Stimulated activated CD8-positive, alpha-beta memory T cell treated with anti-CD3 and anti-CD28 coated beads, Interleukin-7, amount 100 ng/mL, for 4 hours (primary cell): ENCODE results near the gene TCP10L.
"Not testable (repeated sequence)": the region's sequence is repeated elsewhere in the genome, so short reads cannot be mapped to it uniquely, and the experiment has no call there.

Experiments
- DNase-seq, 2 donors: peaks; one replicate each; pipeline ENCODE4 v3.0.0-alpha.2; 2020; ENCODE audit warnings: low read depth in 2 of 2

TCP10L gene

GRCh38 chr21:32585042-32585710 lies at the start of gene TCP10L:
Gene TCP10L, minus strand, starts transcription at chr21:32585523. Its CDS starts 1,219 bp downstream, at chr21:32584304.
- no peak for DNase-seq

- no peak for DNase-seq
Observed at GRCh38 chr21:32626621-32627196, 41.4 kb upstream of the TCP10L start.

- not testable (repeated sequence) for DNase-seq
Observed at GRCh38 chr21:32618218-32618617, 32.9 kb upstream of the TCP10L start.

- DNase-seq: no peak
Observed at GRCh38 chr21:32613436-32614043, 28.2 kb upstream of the TCP10L start.

GRCh38 chr21:32612999-32613337 lies 27.6 kb upstream of the TCP10L start:
- DNase-seq: no peak

- DNase-seq: peak; percentile 74 to 80
Observed at GRCh38 chr21:32612075-32612998, 27.0 kb upstream of the TCP10L start, which contains the start of gene CFAP298. Gene CFAP298, minus strand, starts transcription at chr21:32612377. Its CDS starts 134 bp downstream, at chr21:32612243.

GRCh38 chr21:32611471-32611997 lies 26.2 kb upstream of the TCP10L start:
- DNase-seq: peak; percentile 10 to 17

- DNase-seq: not testable (repeated sequence)
Observed at GRCh38 chr21:32610940-32611339, 25.6 kb upstream of the TCP10L start.

- no peak for DNase-seq
Observed at GRCh38 chr21:32608851-32609250, 23.5 kb upstream of the TCP10L start.

GRCh38 chr21:32605469-32605868 lies 20.1 kb upstream of the TCP10L start:
- no peak for DNase-seq

GRCh38 chr21:32604464-32604863 lies 19.1 kb upstream of the TCP10L start:
- no peak for DNase-seq

- DNase-seq: no peak
Observed at GRCh38 chr21:32603131-32603530, 17.8 kb upstream of the TCP10L start.

GRCh38 chr21:32602099-32602498 lies 16.8 kb upstream of the TCP10L start:
- DNase-seq: no peak

GRCh38 chr21:32599526-32599925 lies 14.2 kb upstream of the TCP10L start:
- no peak for DNase-seq

- DNase-seq: no peak
Observed at GRCh38 chr21:32599091-32599490, 13.8 kb upstream of the TCP10L start.

- no peak for DNase-seq
Observed at GRCh38 chr21:32597205-32597604, 11.9 kb upstream of the TCP10L start.

GRCh38 chr21:32595431-32595830 lies 10.1 kb upstream of the TCP10L start:
- no peak for DNase-seq

GRCh38 chr21:32593690-32594089 lies 8.4 kb upstream of the TCP10L start:
- no peak for DNase-seq

GRCh38 chr21:32592929-32593502 lies 7.7 kb upstream of the TCP10L start:
- DNase-seq: no peak

GRCh38 chr21:32590130-32590529 lies 4.8 kb upstream of the TCP10L start:
- no peak for DNase-seq

- DNase-seq: no peak
Observed at GRCh38 chr21:32587651-32588050, 2.3 kb upstream of the TCP10L start.

GRCh38 chr21:32587120-32587519 lies 1.8 kb upstream of the TCP10L start:
- DNase-seq: no peak
